GM21737 (cell line): ENCODE data around the gene PDE4D.

Experiments used
- ATAC-seq: cut with Tn5 transposase; IDR thresholded peaks from one replicate; pipeline ENCODE4 v1.9.1; 2021; ENCODE audit warnings: mild to moderate bottlenecking, moderate library complexity; ENCODE audit not compliant: unreplicated experiment

The PDE4D gene

DNA sequence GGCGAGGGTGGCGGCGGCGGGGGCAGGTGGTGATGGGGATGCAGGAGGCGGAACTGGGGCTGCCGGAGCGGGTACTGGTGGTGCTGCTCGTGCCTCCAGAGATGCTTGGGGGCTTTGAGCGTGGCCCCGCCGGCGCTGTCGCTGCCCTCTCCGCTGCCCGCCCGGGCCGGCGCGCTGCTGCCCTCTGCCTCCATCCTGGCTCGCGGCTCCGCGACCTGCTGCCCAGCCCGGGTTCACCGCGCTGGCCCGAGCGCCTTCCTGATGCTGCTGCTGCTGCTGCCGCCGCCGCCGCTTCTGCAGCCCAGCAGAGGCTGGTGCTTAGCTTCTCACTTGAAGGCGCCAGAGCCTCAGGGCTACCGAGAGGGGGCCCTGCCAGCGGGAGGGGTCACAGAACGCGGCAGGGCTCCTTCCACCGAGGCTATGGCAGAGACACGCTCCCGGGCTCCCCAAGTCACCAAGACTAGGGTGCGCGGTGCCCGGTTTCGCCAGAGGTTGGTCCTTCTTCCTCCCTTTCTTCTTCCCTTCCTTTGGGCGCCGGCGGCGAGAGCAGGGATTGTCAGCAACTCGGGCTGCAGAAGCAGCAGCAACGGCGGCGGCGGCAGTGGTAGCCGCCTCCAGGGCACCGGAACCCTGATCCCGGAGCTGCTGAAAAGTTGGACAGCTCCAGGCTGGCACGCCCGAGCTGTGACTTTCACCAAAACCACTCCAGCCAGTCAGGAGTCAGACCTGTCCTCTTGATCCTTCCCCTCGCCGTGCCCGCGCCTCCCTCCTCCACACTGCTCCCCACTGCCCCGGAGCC lies at the start of gene PDE4D:
TSS of gene PDE4D (minus strand) at position 298 of the 799 bp plus-strand sequence.
- no peak for ATAC-seq

DNA sequence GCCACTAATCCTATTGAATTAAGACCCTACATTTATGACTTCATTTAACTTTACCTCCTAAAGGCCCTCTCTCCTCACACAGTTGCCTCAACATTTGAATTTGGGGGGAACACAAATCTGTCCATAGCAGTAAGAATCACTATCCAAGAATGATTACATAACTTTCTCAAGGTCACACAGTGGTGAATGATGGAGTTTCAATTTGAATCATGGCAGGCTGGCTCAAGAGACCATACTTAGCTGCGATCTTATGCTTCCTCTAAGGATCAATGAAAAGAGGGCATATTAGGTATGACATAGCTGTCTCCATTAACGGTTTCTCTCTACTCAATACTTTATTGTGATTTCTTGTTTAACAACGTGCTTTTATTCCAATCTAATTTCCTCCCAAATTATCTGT lies 44.1 kb upstream of the PDE4D start:
- ATAC-seq, result no peak

- ATAC-seq, result no peak
Observed at GRCh38 chr5:59923465-59923864, 29.9 kb upstream of the PDE4D start.

- ATAC-seq, result no peak
Observed at GRCh38 chr5:59922220-59922619, 28.7 kb upstream of the PDE4D start.

GRCh38 chr5:59921816-59922215 lies 28.3 kb upstream of the PDE4D start:
- ATAC-seq, result no peak

GRCh38 chr5:59919484-59919883 lies 26.0 kb upstream of the PDE4D start:
- ATAC-seq, result no peak

DNA sequence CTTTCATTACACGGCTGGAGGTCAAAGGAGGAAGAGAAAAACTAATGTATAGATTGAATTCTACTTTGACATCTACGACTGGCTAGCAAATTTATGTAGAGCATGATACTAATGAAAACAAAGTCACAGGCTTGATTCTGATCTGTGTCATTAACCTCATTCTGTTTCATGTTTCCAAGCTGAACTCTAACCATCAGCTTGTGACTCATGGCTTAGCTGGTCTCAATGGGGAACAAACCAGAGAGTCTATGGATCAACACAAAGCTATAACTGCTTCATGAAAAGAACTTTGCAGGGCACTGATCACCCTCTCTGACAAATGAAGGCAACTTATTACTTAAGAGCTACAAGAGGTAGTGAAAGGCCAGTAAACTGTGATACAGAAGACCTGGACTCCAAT lies 23.6 kb upstream of the PDE4D start:
- no peak for ATAC-seq

DNA sequence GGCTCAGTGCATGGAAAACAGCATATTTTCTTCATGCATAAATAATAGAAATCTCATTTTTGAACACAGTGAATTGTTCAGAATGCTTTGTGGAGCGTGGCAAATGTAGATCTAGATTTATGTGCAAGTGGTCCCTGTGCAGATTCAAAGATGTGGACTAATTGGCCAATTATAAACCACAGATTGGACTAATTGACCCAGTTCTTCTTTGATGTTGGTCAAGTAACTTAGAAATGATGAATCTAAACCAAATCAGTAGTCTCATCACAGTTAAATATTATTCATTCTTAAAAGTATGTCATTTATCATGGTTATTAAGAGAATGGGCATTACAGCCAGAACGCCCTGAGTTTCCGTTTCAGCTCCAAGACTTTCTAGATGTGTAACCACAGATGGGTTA lies 11.7 kb upstream of the PDE4D start:
- no peak for ATAC-seq

DNA sequence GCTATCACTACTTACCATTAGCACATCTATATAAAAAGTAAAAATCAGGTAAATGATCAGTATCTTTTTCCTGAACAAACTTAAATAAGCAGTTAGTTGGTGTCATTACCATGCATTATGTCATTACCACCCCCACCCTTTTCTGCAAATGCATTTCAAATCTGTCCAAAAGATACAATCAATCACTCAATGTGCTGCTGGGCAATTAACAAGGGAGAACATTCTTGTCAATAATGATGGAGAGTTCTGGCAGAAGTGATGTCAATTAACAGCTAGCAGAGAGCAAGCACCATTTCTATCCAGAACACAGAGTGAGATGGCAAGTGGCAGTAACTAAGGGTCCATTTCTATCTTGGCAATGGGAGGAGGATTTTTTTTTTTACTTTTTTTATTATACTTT lies 3.5 kb upstream of the PDE4D start:
- ATAC-seq, result no peak

DNA sequence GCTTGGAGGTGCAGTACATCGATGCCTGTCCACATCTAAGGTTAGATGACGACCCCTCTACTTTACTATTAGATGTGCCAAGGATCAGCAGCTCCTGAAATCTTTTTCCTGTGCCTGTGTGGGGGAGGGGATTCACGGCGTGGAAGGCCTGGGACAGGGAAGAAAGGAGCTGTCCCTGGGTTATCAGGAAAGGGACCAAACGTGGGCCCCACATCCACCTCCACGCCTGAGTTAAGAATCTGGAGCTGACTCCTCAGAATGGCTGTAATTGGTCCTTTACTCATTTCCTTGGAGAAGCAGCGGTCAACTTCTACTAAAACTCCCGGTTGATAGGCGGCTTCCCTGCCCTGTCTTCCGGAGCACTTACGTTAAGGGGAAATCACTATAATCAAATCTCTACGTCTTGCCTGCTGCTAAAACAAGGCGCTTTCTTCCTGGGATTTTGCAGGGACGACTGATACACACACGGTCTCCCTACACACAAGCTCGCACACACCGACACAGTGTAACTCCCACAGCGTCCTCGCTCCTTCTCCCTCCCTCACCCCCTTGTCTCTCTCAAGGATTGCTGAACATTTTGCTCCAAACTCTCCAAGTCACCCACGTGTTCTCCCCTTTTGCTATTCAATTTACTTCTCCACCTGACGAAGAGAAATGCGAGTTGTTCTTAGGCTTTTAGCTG lies 1.4 kb downstream of the PDE4D start:
- no peak for ATAC-seq

GRCh38 chr5:59887274-59887673 lies 6.3 kb downstream of the PDE4D start:
- no peak for ATAC-seq

- ATAC-seq, result no peak
Observed at GRCh38 chr5:59874675-59875074, 18.9 kb downstream of the PDE4D start.

- ATAC-seq, result no peak
Observed at GRCh38 chr5:59873113-59873512, 20.4 kb downstream of the PDE4D start.

- no peak for ATAC-seq
Observed at GRCh38 chr5:59866661-59867060, 26.9 kb downstream of the PDE4D start.

DNA sequence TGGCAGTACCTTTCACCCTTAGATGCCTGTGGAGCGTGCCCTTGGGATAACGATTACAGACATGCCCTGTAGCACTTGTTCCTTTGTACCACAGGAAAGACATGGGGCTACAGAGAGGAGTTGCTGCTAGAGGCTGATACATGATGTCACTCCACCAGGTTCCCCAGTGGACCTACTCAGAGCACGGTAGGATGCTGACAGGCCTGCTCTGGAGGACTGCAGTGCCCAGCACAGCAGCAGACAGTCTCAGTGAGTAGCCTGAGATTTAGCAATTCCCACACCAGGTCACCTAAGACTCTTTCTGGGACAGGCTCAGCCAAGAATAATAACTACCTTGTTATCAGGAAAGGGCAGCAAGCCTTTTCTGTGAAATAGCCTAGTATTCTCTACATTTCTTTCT lies 28.8 kb downstream of the PDE4D start:
- no peak for ATAC-seq

- ATAC-seq, result no peak
Observed at GRCh38 chr5:59863777-59864176, 29.7 kb downstream of the PDE4D start.

DNA sequence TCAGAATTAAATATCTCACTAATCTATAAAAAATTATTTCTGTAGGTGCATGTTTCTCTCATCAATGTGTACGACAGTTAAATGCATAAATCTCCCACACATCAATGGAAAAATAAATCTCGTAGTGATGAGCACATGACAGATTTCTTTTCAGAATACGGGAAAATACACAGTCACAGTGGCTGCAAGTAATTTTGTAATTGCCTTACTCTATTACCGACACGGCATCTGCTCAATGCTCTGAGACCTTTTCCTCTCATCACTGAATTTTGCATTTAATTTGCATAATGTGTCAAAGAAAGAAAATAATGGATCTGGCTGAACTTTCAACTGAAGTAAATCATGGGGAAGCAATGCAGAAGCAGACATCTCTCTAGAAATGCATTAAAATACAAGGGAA lies 37.2 kb downstream of the PDE4D start:
- ATAC-seq, result no peak

GRCh38 chr5:59850766-59851165 lies 42.8 kb downstream of the PDE4D start:
- ATAC-seq, result no peak

DNA sequence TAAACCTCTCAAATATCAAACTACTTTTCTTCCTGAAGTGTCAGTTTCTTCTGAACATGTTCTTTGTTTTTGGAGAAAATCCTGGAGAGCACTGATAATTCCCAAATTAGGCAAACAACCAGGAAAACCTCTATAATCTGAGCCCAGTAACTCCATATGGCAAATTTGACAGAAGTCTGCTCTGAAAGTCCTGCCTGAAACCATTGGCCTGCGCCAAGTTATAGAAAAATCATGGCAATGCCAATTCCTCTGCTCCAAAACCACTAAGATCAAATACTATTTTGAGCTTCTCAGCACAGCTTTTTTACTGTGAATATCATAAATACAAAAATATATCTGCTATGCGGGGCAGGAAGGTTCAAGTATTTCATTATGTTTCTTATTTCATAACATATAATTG lies 45.9 kb downstream of the PDE4D start:
- no peak for ATAC-seq

GRCh38 chr5:59845730-59846129 lies 47.8 kb downstream of the PDE4D start:
- ATAC-seq, result no peak

DNA sequence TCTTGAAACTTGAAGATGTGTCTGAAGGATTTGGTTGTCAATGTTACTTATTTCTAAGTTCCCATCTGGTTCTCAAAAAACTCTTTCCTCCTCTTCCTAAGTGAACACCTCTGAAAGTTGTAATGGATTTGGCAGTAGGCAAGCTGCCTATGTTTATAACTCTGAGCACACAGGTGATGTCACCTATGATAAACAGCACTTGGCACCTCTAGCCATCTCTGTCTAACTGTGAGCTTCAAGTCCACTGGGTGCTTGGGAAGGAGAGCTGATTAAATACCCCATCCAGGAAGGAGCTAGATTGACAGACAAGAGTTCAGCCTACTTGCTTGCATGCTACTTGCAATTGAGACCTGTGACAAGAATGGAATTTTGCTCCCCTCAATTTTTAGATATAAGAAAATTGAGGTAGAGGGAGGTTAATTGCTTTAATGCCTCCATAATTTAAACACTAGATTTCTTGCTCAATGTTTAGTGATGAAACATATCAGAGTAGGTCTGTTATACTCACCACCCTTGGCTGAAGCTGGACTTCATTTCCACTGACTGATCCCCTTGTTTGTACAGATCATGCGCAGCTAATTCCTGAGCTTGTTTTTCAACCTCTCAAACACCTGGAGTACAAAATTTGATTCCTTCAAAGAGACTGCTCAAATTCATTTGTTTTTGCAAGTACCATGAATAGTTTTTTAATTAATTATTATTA lies 49.9 kb downstream of the PDE4D start:
- no peak for ATAC-seq

DNA sequence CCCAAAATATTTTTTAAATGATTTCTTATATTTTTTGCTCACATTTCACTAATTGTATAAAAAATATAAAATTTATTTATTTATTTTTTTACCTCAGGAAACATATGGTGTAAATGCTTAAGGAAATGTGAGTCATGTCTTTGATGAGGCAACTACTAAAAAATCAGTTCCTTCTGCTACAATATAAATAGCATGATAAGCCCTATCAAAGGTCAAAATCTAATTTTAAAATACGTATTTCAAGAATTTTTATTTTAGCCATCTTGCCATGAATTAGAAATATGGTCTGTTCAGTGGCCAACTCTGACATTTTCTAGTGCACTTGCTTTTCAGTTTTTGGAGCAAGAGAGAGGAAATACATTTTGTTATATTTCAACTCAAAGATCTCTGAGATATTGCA lies 50.5 kb downstream of the PDE4D start:
- no peak for ATAC-seq
